Muscle of leg (tissue), 11 donors: Measurements from ENCODE around the gene VKORC1. TPM values are rescaled to one million over a fixed set of nuclear protein-coding genes. Genes with fewer than 3 reads are reported as not detected.

ENCODE experiments used
- DNase-seq: peaks from one replicate; pipeline ENCODE4 v3.0.0; 2013
- H3K27ac ChIP-seq: one replicate; pipeline ENCODE4 v1.5.1; 2013; ENCODE audit warnings: mild to moderate bottlenecking, low read length, control low read depth
- H3K27me3 ChIP-seq: one replicate; pipeline ENCODE4 v1.6.1; 2013; ENCODE audit warnings: low read length; ENCODE audit not compliant: control insufficient read depth, insufficient read depth
- H3K36me3 ChIP-seq: one replicate; pipeline ENCODE4 v1.6.1; 2013; ENCODE audit warnings: low read length; ENCODE audit not compliant: control insufficient read depth, insufficient read depth
- H3K4me1 ChIP-seq: one replicate; pipeline ENCODE4 v1.6.1; 2013; ENCODE audit warnings: low read length; ENCODE audit not compliant: control insufficient read depth, insufficient read depth
- H3K4me3 ChIP-seq: one replicate; pipeline ENCODE4 v1.5.1; 2013; ENCODE audit warnings: low read length, control low read depth
- H3K9me3 ChIP-seq: replicated peaks from 2 replicates; pipeline ENCODE4 v1.6.1; 2013; ENCODE audit warnings: low read depth, low read length; ENCODE audit not compliant: control insufficient read depth
- WGBS: methylation state at CpG from one replicate; pipeline ENCODE4 v1.1.5; 2013; ENCODE audit warnings: missing lambda C conversion rate; ENCODE audit not compliant: insufficient coverage; 5-methylcytosine and 5-hydroxymethylcytosine counted together
- polyA plus RNA-seq, 8 donors: library from polyadenylated mRNA; unstranded; fragments of 120-200 nt; gene quantifications; one replicate each; pipeline versions ENCODE4 v1.2.1 to v1.2.3, GENCODE V29; 2013; ENCODE audit warnings: inconsistent platforms in 1 of 8, low replicate concordance in 1 of 8; ENCODE audit not compliant: insufficient read length in 8 of 8, insufficient read depth in 1 of 8
- total RNA-seq: library from RNA; stranded (reverse); fragments of 120-200 nt; gene quantifications from one replicate; pipeline ENCODE4 v1.2.4, GENCODE V29; 2013

VKORC1 gene
- total and polyA plus RNA-seq, 9 donors, result 39.6 to 75.2 (median 61.3) TPM

DNA sequence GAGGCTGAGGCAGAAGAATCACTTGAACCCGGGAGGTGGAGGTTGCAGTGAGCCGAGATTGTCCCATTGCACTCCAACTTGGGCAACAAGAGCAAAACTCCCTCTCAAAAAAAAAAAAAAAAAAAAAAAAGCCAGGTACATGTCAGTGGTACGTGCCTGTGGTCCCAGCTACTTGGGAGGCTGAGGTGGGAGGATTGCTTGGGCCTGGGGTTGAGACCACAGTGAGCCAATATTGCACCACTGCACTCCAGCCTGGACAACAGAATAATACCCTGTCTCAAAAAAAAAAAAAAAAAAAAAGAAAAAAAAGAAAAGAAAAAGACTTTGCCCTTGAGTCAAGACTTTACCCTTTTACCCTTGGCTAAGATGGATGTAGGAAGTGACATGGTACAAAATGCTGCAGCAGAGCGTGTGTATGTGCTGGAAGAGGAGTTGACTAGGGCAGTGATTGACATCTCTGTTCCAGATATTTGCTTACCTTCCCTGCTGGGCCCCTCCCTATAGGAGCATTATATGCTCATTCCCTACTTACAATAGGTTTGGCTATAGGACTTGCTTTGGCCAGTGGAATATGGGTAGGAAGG is 50.6 kb downstream of the VKORC1 start:
- Histone ChIP-seq H3K27me3 (no peaks in the 10 kb centered on the region), H3K27ac (no peak overlapping the region), H3K4me3 (no peak overlapping the region), H3K4me1 (peaks cover 5% of the 10 kb centered on the region), H3K36me3 (peaks cover 32% of the 10 kb centered on the region), H3K9me3 (no peaks in the 10 kb centered on the region)
- no peak for DNase-seq
- WGBS, result no CpG with 5 or more reads among the region's 4 CpGs

GRCh38 chr16:31043352-31043751 is 51.2 kb downstream of the VKORC1 start:
- DNase-seq, result no peak

DNA sequence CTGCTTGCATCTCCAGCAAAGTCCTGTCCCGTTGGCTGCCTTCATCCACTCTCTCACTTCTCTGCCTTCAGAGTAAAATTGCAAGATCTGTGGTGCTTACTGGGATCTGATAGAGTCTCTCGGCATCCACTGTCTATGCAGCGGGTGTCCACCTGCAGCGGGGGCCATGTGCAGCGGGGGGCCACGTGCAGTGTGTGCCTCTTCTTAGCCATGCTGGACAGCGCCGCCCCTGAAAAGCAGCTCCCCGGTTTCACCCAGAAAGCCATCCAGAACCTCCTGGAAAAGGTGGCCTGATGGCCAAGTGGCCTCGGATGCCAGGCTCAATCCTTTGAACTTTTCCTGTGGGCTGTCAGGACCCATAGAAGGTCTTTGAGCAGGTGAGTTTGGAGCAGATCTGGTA is 51.7 kb downstream of the VKORC1 start:
- H3K27me3 ChIP-seq, result no peaks in the 10 kb centered on the region
- DNase-seq, result no peak
- H3K4me3 ChIP-seq, result no peak overlapping the region
- no peak overlapping the region for H3K27ac ChIP-seq
- peaks cover 5% of the 10 kb centered on the region for H3K4me1 ChIP-seq
- peaks cover 44% of the 10 kb centered on the region for H3K36me3 ChIP-seq
- WGBS, result 83% methylated on average over 10 of the region's 10 CpGs
- H3K9me3 ChIP-seq, result no peaks in the 10 kb centered on the region

More at GRCh38 chr16:31043352-31043751, 51.2 kb downstream of the VKORC1 start:
- no peak overlapping the region for H3K27ac ChIP-seq
- no peaks in the 10 kb centered on the region for H3K9me3 ChIP-seq
- no peak overlapping the region for H3K4me3 ChIP-seq
- peaks cover 5% of the 10 kb centered on the region for H3K4me1 ChIP-seq
- peaks cover 39% of the 10 kb centered on the region for H3K36me3 ChIP-seq
- H3K27me3 ChIP-seq, result no peaks in the 10 kb centered on the region
- WGBS, result 80% methylated on average over 1 of the region's 1 CpG

Other genes with a start within 250 kb of the VKORC1 start
- gene BCL7C, start 200.7 kb downstream of the VKORC1 start, total RNA-seq, result 47.6 TPM
- gene BCL7C, start 200.7 kb downstream of the VKORC1 start, polyA plus RNA-seq, result 10 to 100 TPM; 29.2 to 41.8 (median 34.8) TPM
- 1.7 TPM for gene CTF1, start 198.2 kb downstream of the VKORC1 start, total RNA-seq
- 10 to 100 TPM in 3 of 8 donors, 1 to 10 TPM in 5; 8.9 to 11.9 (median 9.8) TPM for gene CTF1, start 198.2 kb downstream of the VKORC1 start, polyA plus RNA-seq
- gene FBXL19, start 171.2 kb downstream of the VKORC1 start, total RNA-seq, result 6.3 TPM
- 10 to 100 TPM in 7 of 8 donors, 1 to 10 TPM in 1; 8.2 to 17.7 (median 11.8) TPM for gene FBXL19, start 171.2 kb downstream of the VKORC1 start, polyA plus RNA-seq
- 11.8 TPM for gene ORAI3, start 145.7 kb downstream of the VKORC1 start, total RNA-seq
- gene ORAI3, start 145.7 kb downstream of the VKORC1 start, polyA plus RNA-seq, result 10 to 100 TPM in 7 of 8 donors, 1 to 10 TPM in 1; 8.9 to 14.0 (median 11.1) TPM
- 2.7 TPM for gene SETD1A, start 137.0 kb downstream of the VKORC1 start, total RNA-seq
- gene SETD1A, start 137.0 kb downstream of the VKORC1 start, polyA plus RNA-seq, result 10 to 100 TPM in 7 of 8 donors, 1 to 10 TPM in 1; 9.8 to 16.5 (median 13.1) TPM
- 13.7 TPM for gene HSD3B7, start 109.6 kb downstream of the VKORC1 start, total RNA-seq
- gene HSD3B7, start 109.6 kb downstream of the VKORC1 start, polyA plus RNA-seq, result 1 to 10 TPM; 7.3 to 10.0 (median 8.7) TPM
- 0.66 TPM for gene STX1B, start 84.2 kb downstream of the VKORC1 start, total RNA-seq
- gene STX1B, start 84.2 kb downstream of the VKORC1 start, polyA plus RNA-seq, result 1 to 10 TPM in 7 of 8 donors, under 1 TPM in 1; 0.99 to 2.9 (median 1.6) TPM
- gene STX4, start 61.2 kb downstream of the VKORC1 start, total RNA-seq, result 25.7 TPM
- gene STX4, start 61.2 kb downstream of the VKORC1 start, polyA plus RNA-seq, result 10 to 100 TPM; 38.0 to 49.8 (median 43.4) TPM
- 4.3 TPM for gene ZNF668, start 20.6 kb downstream of the VKORC1 start, total RNA-seq
- 10 to 100 TPM in 6 of 8 donors, 1 to 10 TPM in 2; 8.5 to 12.3 (median 10.9) TPM for gene ZNF668, start 20.6 kb downstream of the VKORC1 start, polyA plus RNA-seq
- 8.0 TPM for gene ZNF646, start 20.4 kb downstream of the VKORC1 start, total RNA-seq
- gene ZNF646, start 20.4 kb downstream of the VKORC1 start, polyA plus RNA-seq, result 10 to 100 TPM in 3 of 8 donors, 1 to 10 TPM in 5; 7.9 to 11.6 (median 9.8) TPM
- 11.5 TPM for gene PRSS53, start 5.9 kb downstream of the VKORC1 start, total RNA-seq
- 1 to 10 TPM; 1.8 to 6.3 (median 4.4) TPM for gene PRSS53, start 5.9 kb downstream of the VKORC1 start, polyA plus RNA-seq
- 12.7 TPM for gene BCKDK, start 13.6 kb upstream of the VKORC1 start, total RNA-seq
- gene BCKDK, start 13.6 kb upstream of the VKORC1 start, polyA plus RNA-seq, result 10 to 100 TPM; 24.8 to 33.3 (median 30.0) TPM
- 65.2 TPM for gene KAT8, start 22.9 kb upstream of the VKORC1 start, total RNA-seq
- gene KAT8, start 22.9 kb upstream of the VKORC1 start, polyA plus RNA-seq, result 10 to 100 TPM; 45.9 to 55.1 (median 52.7) TPM
- not detected for gene PRSS8, start 40.9 kb upstream of the VKORC1 start, total RNA-seq
- gene PRSS8, start 40.9 kb upstream of the VKORC1 start, polyA plus RNA-seq, result 10 to 100 TPM in 1 of 8 donors, 1 to 10 TPM in 2, under 1 TPM in 4, not detected in 1; 0.14 to 13.1 (median 0.47) TPM
- 2.3 TPM for gene PRSS36, start 55.3 kb upstream of the VKORC1 start, total RNA-seq
- 1 to 10 TPM in 6 of 8 donors, under 1 TPM in 2; 0.55 to 2.6 (median 1.6) TPM for gene PRSS36, start 55.3 kb upstream of the VKORC1 start, polyA plus RNA-seq
- 35.6 TPM for gene FUS, start 85.3 kb upstream of the VKORC1 start, total RNA-seq
- gene FUS, start 85.3 kb upstream of the VKORC1 start, polyA plus RNA-seq, result 100 to 1,000 TPM; 413 to 585 (median 491) TPM
- gene PYCARD, start 108.0 kb upstream of the VKORC1 start, total RNA-seq, result 9.4 TPM
- gene PYCARD, start 108.0 kb upstream of the VKORC1 start, polyA plus RNA-seq, result 10 to 100 TPM in 2 of 8 donors, 1 to 10 TPM in 6; 5.9 to 10.9 (median 8.3) TPM
- gene TRIM72, start 119.3 kb upstream of the VKORC1 start, total RNA-seq, result 55.5 TPM
- 10 to 100 TPM; 47.7 to 83.0 (median 59.7) TPM for gene TRIM72, start 119.3 kb upstream of the VKORC1 start, polyA plus RNA-seq
- gene PYDC1, start 122.3 kb upstream of the VKORC1 start, total RNA-seq, result not detected
- 1 to 10 TPM in 2 of 8 donors, under 1 TPM in 5, not detected in 1; 0.37 to 2.0 (median 0.84) TPM for gene PYDC1, start 122.3 kb upstream of the VKORC1 start, polyA plus RNA-seq
- gene ITGAM, start 165.2 kb upstream of the VKORC1 start, total RNA-seq, result 3.4 TPM
- 1 to 10 TPM; 3.0 to 4.5 (median 4.0) TPM for gene ITGAM, start 165.2 kb upstream of the VKORC1 start, polyA plus RNA-seq